GM23248 (cell line): ENCODE data around the gene ADAMTS7.
"Not testable (repeated sequence)": the region's sequence is repeated elsewhere in the genome, so short reads cannot be mapped to it uniquely, and the experiment has no call there.

ENCODE experiments used
- EZH2 ChIP-seq: fragments of 200-600 bp; sonication (generic); IDR thresholded peaks from 2 replicates; pipeline ENCODE4 v1.6.1; 2018; ENCODE audit warnings: antibody characterized with exemption, mild to moderate bottlenecking; ENCODE audit not compliant: insufficient read depth, poor library complexity, severe bottlenecking
- EZH2phosphoT487 ChIP-seq: fragments of 200-600 bp; sonication (generic); IDR thresholded peaks from 2 replicates; pipeline ENCODE4 v1.6.1; 2018; ENCODE audit warnings: antibody characterized with exemption, moderate library complexity, mild to moderate bottlenecking, low read depth; ENCODE audit not compliant: insufficient read depth

- not testable (repeated sequence) for TF ChIP-seq EZH2, EZH2phosphoT487
Measured at GRCh38 chr15:78764340-78765153, 46.7 kb downstream of the ADAMTS7 start.
